ENCODE measurements around the gene DACH1.

Gene DACH1

DNA sequence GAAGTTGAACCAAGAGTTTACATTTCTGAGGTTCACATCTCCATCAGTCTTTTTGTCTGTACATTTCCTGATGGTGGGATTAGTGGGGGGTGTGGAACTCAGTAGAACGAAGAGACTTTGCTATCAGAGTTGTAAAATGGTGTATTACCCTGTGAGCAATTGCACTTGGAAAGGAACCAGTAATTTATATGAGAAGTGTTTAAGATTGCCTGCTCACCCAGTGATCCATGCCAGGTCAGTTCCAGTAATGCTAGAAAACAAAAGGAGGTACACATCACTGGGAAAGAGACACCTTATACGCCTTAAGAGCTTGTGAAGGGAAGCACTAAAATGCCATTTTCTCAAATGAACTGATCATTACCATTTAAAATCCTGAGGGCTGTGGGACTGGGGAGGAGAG, 7.5 kb upstream of the DACH1 start:
- TF ChIP-seq ARNTL (CRISPR knock-in tag; IDR thresholded peaks at IDR 0.05; ENCODE audit: borderline replicate concordance, low read depth) (no peak), GLIS3 (CRISPR knock-in tag; IDR thresholded peaks at IDR 0.05) (no peak), TOX (CRISPR knock-in tag; IDR thresholded peaks at IDR 0.05; ENCODE audit: borderline replicate concordance) (no peak)
- no peak for ATAC-seq

DNA sequence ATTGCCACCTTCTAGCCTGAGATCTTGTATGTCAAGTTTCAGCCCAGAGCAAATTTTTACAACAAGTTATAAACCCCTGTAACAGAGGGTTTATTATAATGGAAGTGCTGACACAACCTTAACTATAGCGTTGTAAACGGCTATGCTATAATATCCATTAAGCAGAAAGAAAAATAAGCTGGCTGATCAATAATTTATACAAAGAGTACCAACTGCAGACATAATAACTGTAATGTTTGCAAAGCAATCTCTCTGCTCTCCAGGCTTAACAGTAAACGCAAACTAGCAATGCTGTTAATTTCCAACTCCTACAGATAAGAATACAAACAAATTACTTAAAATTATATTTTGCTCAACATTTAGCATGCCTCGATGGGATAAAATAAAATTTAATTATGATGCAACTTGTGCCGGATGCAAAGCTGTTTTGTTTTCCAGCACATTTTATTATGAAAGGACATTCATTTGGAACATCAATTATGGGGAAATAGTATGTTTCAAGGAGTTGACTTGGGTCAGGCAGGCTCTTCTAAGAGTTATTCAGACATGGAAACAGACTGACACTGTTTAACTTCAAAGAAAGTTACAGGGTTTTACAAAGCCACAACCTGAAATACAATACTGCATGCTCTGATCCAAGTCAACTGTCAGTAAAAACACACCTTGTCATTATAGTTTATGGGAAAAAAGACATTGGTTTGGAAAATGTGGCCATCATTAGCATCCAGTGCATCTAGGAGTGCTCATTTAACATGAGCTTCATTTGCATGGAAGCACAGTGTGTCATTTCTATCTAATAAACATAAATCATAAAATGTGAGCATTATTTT, 6.6 kb upstream of the DACH1 start:
- ATAC-seq = no peak
- no peak for TF ChIP-seq ZFP3 (CRISPR knock-in tag; IDR thresholded peaks at IDR 0.05)
- TF ChIP-seq, protein P1, sequence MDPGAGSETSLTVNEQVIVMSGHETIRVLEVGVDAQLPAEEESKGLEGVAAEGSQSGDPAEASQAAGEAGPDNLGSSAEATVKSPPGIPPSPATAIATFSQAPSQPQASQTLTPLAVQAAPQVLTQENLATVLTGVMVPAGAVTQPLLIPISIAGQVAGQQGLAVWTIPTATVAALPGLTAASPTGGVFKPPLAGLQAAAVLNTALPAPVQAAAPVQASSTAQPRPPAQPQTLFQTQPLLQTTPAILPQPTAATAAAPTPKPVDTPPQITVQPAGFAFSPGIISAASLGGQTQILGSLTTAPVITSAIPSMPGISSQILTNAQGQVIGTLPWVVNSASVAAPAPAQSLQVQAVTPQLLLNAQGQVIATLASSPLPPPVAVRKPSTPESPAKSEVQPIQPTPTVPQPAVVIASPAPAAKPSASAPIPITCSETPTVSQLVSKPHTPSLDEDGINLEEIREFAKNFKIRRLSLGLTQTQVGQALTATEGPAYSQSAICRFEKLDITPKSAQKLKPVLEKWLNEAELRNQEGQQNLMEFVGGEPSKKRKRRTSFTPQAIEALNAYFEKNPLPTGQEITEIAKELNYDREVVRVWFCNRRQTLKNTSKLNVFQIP (CRISPR knock-in tag; IDR thresholded peaks at IDR 0.05; ENCODE audit: borderline replicate concordance, low read depth) = no peak
- no peak for TF ChIP-seq RARB (CRISPR knock-in tag; IDR thresholded peaks at IDR 0.05)
- TF ChIP-seq ZNF565 (CRISPR knock-in tag; conservative IDR thresholded peaks at IDR 0.05; ENCODE audit: low read depth) = no peak
- TF ChIP-seq ESRRG (CRISPR knock-in tag; IDR thresholded peaks at IDR 0.05) = no peak
- TF ChIP-seq ISL1 (CRISPR knock-in tag; IDR thresholded peaks at IDR 0.05) = no peak
- no peak for TF ChIP-seq OSR1 (CRISPR knock-in tag; IDR thresholded peaks at IDR 0.05)
- TF ChIP-seq, protein P2, sequence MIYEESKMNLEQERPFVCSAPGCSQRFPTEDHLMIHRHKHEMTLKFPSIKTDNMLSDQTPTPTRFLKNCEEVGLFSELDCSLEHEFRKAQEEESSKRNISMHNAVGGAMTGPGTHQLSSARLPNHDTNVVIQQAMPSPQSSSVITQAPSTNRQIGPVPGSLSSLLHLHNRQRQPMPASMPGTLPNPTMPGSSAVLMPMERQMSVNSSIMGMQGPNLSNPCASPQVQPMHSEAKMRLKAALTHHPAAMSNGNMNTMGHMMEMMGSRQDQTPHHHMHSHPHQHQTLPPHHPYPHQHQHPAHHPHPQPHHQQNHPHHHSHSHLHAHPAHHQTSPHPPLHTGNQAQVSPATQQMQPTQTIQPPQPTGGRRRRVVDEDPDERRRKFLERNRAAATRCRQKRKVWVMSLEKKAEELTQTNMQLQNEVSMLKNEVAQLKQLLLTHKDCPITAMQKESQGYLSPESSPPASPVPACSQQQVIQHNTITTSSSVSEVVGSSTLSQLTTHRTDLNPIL (CRISPR knock-in tag; IDR thresholded peaks at IDR 0.05; ENCODE audit: low read depth) = no peak
- TF ChIP-seq, protein P3, sequence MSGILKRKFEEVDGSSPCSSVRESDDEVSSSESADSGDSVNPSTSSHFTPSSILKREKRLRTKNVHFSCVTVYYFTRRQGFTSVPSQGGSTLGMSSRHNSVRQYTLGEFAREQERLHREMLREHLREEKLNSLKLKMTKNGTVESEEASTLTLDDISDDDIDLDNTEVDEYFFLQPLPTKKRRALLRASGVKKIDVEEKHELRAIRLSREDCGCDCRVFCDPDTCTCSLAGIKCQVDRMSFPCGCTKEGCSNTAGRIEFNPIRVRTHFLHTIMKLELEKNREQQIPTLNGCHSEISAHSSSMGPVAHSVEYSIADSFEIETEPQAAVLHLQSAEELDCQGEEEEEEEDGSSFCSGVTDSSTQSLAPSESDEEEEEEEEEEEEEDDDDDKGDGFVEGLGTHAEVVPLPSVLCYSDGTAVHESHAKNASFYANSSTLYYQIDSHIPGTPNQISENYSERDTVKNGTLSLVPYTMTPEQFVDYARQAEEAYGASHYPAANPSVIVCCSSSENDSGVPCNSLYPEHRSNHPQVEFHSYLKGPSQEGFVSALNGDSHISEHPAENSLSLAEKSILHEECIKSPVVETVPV (CRISPR knock-in tag; IDR thresholded peaks at IDR 0.05) = no peak
- no peak for TF ChIP-seq ARNTL (CRISPR knock-in tag; IDR thresholded peaks at IDR 0.05; ENCODE audit: borderline replicate concordance, low read depth)

DNA sequence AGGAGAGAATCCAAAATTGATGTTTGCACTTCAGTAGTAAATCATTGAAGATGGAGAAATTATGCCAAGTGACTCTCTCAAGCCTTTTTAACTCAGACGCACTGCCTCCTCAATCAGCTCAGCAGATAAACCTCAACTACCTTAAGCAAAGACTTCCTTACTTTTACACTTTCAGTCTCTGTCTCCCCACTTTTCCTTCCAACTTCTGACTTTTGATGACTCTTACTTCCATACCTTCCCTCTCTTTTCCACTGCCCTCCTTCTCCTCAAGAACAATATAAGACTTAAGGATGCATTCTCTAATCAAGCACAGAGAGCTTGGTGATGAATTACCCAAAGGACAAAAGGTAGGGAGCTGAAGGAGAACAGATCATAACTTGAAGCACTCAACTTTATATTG, 4.8 kb upstream of the DACH1 start:
- TF ChIP-seq TOX (CRISPR knock-in tag; IDR thresholded peaks at IDR 0.05; ENCODE audit: borderline replicate concordance) = no peak
- no peak for TF ChIP-seq PPARA (CRISPR knock-in tag; IDR thresholded peaks at IDR 0.05; ENCODE audit: borderline replicate concordance)
- no peak for TF ChIP-seq ZC3H10 (CRISPR knock-in tag; IDR thresholded peaks at IDR 0.05)
- no peak for TF ChIP-seq ZNF70 (CRISPR knock-in tag; IDR thresholded peaks at IDR 0.05)
- TF ChIP-seq, protein P4, sequence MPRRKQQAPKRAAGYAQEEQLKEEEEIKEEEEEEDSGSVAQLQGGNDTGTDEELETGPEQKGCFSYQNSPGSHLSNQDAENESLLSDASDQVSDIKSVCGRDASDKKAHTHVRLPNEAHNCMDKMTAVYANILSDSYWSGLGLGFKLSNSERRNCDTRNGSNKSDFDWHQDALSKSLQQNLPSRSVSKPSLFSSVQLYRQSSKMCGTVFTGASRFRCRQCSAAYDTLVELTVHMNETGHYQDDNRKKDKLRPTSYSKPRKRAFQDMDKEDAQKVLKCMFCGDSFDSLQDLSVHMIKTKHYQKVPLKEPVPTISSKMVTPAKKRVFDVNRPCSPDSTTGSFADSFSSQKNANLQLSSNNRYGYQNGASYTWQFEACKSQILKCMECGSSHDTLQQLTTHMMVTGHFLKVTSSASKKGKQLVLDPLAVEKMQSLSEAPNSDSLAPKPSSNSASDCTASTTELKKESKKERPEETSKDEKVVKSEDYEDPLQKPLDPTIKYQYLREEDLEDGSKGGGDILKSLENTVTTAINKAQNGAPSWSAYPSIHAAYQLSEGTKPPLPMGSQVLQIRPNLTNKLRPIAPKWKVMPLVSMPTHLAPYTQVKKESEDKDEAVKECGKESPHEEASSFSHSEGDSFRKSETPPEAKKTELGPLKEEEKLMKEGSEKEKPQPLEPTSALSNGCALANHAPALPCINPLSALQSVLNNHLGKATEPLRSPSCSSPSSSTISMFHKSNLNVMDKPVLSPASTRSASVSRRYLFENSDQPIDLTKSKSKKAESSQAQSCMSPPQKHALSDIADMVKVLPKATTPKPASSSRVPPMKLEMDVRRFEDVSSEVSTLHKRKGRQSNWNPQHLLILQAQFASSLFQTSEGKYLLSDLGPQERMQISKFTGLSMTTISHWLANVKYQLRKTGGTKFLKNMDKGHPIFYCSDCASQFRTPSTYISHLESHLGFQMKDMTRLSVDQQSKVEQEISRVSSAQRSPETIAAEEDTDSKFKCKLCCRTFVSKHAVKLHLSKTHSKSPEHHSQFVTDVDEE (CRISPR knock-in tag; IDR thresholded peaks at IDR 0.05) = no peak
- no peak for TF ChIP-seq GLIS3 (CRISPR knock-in tag; IDR thresholded peaks at IDR 0.05)
- no peak for TF ChIP-seq TCF4 (CRISPR knock-in tag; IDR thresholded peaks at IDR 0.05; ENCODE audit: borderline replicate concordance)
- TF ChIP-seq, protein P3 (CRISPR knock-in tag; IDR thresholded peaks at IDR 0.05) = no peak
- no peak for TF ChIP-seq ARNTL (CRISPR knock-in tag; IDR thresholded peaks at IDR 0.05; ENCODE audit: borderline replicate concordance, low read depth)
- TF ChIP-seq ISL1 (CRISPR knock-in tag; IDR thresholded peaks at IDR 0.05) = no peak
- no peak for TF ChIP-seq OSR1 (CRISPR knock-in tag; IDR thresholded peaks at IDR 0.05)
- TF ChIP-seq SNAI2 (CRISPR knock-in tag; IDR thresholded peaks at IDR 0.05) = no peak
- no peak for TF ChIP-seq ZNF8 (CRISPR knock-in tag; IDR thresholded peaks at IDR 0.05)
- no peak for TF ChIP-seq ZNF565 (CRISPR knock-in tag; conservative IDR thresholded peaks at IDR 0.05; ENCODE audit: low read depth)
- TF ChIP-seq, protein P2 (CRISPR knock-in tag; IDR thresholded peaks at IDR 0.05; ENCODE audit: low read depth) = no peak
- no peak for TF ChIP-seq CSDC2 (CRISPR knock-in tag; IDR thresholded peaks at IDR 0.05)
- TF ChIP-seq ZFP3 (CRISPR knock-in tag; IDR thresholded peaks at IDR 0.05) = no peak
- no peak for TF ChIP-seq BACH2 (CRISPR knock-in tag; IDR thresholded peaks at IDR 0.05; ENCODE audit: borderline replicate concordance)
- no peak for ATAC-seq

Data from SK-N-SH treated with all-trans-retinoic acid at 6 μM for 48 hours (cell line).